Right atrium auricular region (tissue), 2 donors: Measurements from ENCODE around the gene MAD1L1. TPM values are rescaled to one million over a fixed set of nuclear protein-coding genes. Genes with fewer than 3 reads are reported as not detected.

Source experiments
- DNase-seq: peaks from one replicate; pipeline ENCODE4 v3.0.0-alpha.2; 2019; ENCODE audit warnings: low spot score
- H3K27ac ChIP-seq, 2 donors: fragments of 200-600 bp; sonication (generic); 1 replicate in 1 of 2; 2 replicates in 1 of 2; pipeline ENCODE4 v1.5.1; 2016 to 2019
- H3K27me3 ChIP-seq, 2 donors: fragments of 200-600 bp; sonication (generic); one replicate each; pipeline versions ENCODE4 v1.5.1 to v1.6.0; 2017 to 2019
- H3K36me3 ChIP-seq: fragments of 200-600 bp; sonication (generic); one replicate; pipeline ENCODE4 v1.5.1; 2016
- H3K4me1 ChIP-seq, 2 donors: fragments of 200-600 bp; sonication (generic); one replicate each; pipeline versions ENCODE4 v1.5.1 to v1.6.0; 2017 to 2019
- H3K4me3 ChIP-seq, 2 donors: fragments of 200-600 bp; sonication (generic); 1 replicate in 1 of 2; 2 replicates in 1 of 2; pipeline ENCODE4 v1.5.1; 2017 to 2019; ENCODE audit warnings: mild to moderate bottlenecking in 1 of 2, moderate library complexity in 1 of 2
- H3K9me3 ChIP-seq, 2 donors: fragments of 200-600 bp; sonication (generic); one replicate each; pipeline ENCODE4 v1.5.1; 2019
- total RNA-seq, 2 donors: library from RNA; depleted of rRNA; stranded (reverse); fragments of >200 nt; gene quantifications; one replicate each; pipeline ENCODE4 v1.1.0, GENCODE V29; 2016
- TF ChIP-seq, protein P1 (sequence below), 2 donors: fragments of 200-600 bp; sonication (generic); IDR thresholded peaks; one replicate each; pipeline ENCODE4 v1.5.1; 2019; ENCODE audit warnings: antibody characterized with exemption in 2 of 2

Gene MAD1L1
- total RNA-seq, 2 donors from 2014 or later = 13.3 to 31.9 TPM

DNA sequence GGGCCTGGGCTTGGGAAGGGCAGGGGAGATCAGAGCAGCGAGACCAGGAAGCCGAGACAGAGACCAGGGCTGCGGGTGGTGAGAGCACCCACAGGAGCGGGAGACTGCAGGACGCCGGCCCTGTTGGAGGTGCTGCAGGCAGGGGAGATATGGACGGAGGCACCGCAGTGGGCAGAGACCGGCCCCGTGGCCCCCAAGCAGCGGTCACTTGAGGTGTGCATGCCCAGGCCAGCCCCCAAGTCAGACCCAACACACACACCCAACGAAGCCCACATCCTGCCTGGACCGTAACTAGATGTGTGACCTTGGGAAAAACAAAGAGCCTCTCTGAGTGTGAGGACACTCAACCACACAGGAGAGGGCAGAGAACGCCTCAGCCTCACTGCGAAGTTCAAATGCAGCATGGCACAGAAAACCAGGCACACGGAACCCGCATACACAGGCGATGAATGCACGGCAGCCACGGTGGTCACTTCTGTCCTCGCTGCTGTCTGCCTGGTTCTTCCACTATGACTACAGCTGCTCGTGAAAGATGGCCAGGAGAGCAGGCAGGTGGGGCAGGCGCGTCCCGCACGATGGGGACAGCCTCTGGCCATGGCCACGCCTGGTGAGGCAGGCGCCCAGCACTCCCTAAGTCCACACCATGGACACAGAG is 214.7 kb downstream of the MAD1L1 start:
- TF ChIP-seq, protein P1, sequence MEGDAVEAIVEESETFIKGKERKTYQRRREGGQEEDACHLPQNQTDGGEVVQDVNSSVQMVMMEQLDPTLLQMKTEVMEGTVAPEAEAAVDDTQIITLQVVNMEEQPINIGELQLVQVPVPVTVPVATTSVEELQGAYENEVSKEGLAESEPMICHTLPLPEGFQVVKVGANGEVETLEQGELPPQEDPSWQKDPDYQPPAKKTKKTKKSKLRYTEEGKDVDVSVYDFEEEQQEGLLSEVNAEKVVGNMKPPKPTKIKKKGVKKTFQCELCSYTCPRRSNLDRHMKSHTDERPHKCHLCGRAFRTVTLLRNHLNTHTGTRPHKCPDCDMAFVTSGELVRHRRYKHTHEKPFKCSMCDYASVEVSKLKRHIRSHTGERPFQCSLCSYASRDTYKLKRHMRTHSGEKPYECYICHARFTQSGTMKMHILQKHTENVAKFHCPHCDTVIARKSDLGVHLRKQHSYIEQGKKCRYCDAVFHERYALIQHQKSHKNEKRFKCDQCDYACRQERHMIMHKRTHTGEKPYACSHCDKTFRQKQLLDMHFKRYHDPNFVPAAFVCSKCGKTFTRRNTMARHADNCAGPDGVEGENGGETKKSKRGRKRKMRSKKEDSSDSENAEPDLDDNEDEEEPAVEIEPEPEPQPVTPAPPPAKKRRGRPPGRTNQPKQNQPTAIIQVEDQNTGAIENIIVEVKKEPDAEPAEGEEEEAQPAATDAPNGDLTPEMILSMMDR (IDR thresholded peaks at IDR 0.05) = no peak
- no peak for DNase-seq

DNA sequence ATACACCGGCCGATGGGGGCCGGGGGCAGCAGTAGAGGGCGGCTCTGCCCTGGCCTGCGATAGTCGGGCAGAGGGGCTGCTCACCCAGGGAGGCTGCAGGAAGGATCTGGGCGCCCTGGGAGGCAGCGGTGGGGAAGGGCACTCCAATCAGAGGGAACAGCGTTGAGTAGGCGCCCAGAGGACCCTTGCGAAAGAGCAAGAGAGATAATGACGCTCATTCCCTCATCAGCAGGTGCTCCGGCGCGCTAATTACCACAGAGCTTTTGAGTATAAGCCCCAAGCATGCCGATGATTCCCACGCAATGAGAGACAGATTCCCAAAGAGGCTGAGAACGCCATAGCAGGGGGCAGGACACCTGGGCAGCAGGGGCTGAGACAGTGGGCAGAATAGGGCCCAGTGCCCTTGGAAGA is 215.3 kb downstream of the MAD1L1 start:
- Histone ChIP-seq H3K27ac (no peak overlapping the region), H3K4me3 (no peak overlapping the region), H3K9me3 (no peaks in the 10 kb centered on the region), H3K27me3 (no peaks in the 10 kb centered on the region), H3K4me1 (peaks cover 0 to 37% of the 10 kb centered on the region in 2 donors), H3K36me3 (no peaks in the 10 kb centered on the region)
- TF ChIP-seq, protein P1 (IDR thresholded peaks at IDR 0.05) = no peak
- DNase-seq = no peak

More for the DNA sequence above, 214.7 kb downstream of the MAD1L1 start:
- peak overlapping the region in 1 of 2 donors; percentile 69 for H3K27ac ChIP-seq
- H3K4me3 ChIP-seq = no peak overlapping the region
- no peaks in the 10 kb centered on the region for H3K9me3 ChIP-seq
- no peaks in the 10 kb centered on the region for H3K27me3 ChIP-seq
- H3K4me1 ChIP-seq = peaks cover 0 to 31% of the 10 kb centered on the region in 2 donors
- no peaks in the 10 kb centered on the region for H3K36me3 ChIP-seq

DNA sequence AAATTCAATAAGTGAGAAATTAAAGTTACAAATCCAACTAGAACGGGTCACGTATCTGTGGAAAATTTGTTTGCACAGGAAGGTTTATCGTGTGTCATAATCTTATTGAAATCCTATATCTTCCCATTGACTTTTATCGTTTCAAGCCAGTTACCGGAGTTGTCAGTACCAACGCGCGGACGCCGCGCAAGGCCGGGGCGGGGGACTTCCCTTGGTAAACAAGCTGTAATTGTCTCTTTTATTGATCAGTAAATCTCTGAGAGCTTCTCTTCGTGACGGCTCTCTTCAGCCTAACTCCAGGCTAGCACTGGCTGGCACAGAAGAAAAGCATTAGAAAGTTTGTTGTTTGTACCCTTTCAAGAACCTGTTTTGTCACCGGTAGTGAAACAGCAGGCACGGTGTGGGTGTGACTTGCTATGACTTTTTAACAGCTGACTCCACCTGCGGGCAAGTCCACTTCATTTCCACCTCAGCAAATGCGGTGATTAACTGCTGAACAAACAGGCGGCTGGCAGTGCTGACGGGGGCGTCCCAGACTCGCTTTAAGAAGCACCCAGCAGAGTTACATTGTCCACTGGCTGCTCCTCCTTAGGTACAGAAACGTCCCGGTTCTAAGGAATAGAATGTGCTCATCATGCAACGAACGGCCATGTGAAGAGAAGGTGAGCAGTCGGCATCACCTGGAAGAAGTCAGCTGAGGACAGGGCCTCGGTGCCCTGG is 215.8 kb downstream of the MAD1L1 start:
- DNase-seq = no peak
- no peaks in the 10 kb centered on the region for H3K27me3 ChIP-seq
- no peak overlapping the region for H3K4me3 ChIP-seq
- H3K27ac ChIP-seq = no peak overlapping the region
- no peaks in the 10 kb centered on the region for H3K36me3 ChIP-seq
- H3K9me3 ChIP-seq = no peaks in the 10 kb centered on the region
- peaks cover 0 to 42% of the 10 kb centered on the region in 2 donors for H3K4me1 ChIP-seq
- TF ChIP-seq, protein P1 (IDR thresholded peaks at IDR 0.05) = no peak

DNA sequence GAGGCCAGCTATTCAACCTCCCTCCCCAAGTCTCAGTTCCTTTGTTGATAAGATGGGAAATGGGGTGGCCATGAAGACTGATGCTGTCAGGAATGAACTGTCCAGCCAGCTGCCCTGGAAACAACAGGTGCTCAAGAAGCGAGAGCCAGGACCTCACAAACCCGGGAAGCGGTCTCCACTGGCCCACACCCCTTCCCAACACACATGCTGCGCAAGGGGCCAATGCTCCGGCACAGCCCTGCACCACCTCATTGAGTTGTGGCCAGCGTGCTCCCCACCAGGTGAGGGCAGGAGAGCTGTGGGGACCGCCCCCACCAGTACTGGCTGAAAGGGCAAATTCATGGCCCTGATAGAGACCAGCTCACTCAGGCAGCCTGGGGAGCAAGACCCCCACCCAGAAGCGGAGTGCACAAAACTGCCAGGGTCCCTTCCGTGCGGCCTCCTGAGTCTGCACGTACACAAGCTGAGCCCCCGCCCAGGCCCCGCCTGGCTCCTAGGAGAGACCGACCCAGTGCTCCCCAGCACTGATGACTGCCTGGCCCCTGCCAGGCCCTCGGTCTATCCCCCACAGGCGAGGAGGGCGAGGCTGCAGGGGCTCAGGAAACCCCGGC is 216.6 kb downstream of the MAD1L1 start:
- Histone ChIP-seq H3K36me3 (no peaks in the 10 kb centered on the region), H3K4me3 (no peak overlapping the region), H3K9me3 (no peaks in the 10 kb centered on the region), H3K27ac (no peak overlapping the region), H3K4me1 (peaks cover 0 to 48% of the 10 kb centered on the region in 2 donors), H3K27me3 (no peaks in the 10 kb centered on the region)
- no peak for DNase-seq
- TF ChIP-seq, protein P1 (IDR thresholded peaks at IDR 0.05) = no peak

DNA sequence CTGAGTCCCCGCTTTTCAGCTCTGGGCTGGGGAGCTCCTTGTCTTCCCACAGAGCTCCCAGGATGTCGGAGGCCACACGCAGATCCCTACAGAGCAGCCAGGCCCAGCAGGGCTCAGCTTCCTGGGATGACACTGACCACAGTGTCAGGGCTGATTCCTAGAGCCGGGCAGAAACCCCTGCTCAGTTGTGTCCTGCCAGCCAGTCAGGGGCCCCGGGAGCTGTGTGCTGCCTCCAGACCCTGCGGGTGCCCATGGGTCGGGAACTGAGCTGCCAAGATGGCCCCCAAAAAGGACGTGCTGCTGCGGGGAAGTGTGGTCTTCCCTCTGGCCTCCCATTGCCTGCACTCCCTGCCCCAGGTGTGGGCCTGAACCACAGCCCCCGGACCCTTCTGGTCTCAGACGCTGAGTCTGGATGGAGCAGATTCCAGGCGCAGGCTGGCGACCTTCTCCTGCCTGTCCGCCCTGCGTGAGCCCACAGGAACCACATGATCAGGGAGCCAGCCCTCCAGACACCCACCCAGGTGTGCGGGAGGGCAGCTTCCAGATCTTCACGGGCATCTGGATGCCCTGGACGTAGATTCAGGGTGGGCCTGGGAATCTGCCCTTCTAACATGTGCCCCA is 217.4 kb downstream of the MAD1L1 start:
- TF ChIP-seq, protein P1 (IDR thresholded peaks at IDR 0.05) = no peak

More for the DNA sequence above, 217.4 kb downstream of the MAD1L1 start:
- Histone ChIP-seq H3K36me3 (no peaks in the 10 kb centered on the region), H3K27ac (no peak overlapping the region), H3K27me3 (no peaks in the 10 kb centered on the region), H3K9me3 (no peaks in the 10 kb centered on the region), H3K4me3 (no peak overlapping the region), H3K4me1 (peaks cover 0 to 49% of the 10 kb centered on the region in 2 donors)
- no peak for DNase-seq
